Endothelial cell of umbilical vein (primary cell): ENCODE data around the gene GAL3ST3. TPM values are rescaled to one million over a fixed set of nuclear protein-coding genes. Genes with fewer than 3 reads are reported as not detected.

ENCODE experiments used
- BruUV-seq: library from RNA; stranded (reverse); fragments of 400-500 nt; replicated peaks from 2 replicates; lab custom pipeline; 2021; lab: Mats Ljungman, UMichigan
- CTCF ChIA-PET: fragments of 300-600, 350-600 bp; sonication (Branson Sonifier 250); formaldehyde crosslinking; loops from one replicate; lab custom pipeline; 2021; ENCODE audit warnings: antibody characterized with exemption, inconsistent platforms; lab: Charles Lee
- POLR2A ChIA-PET: fragments of 300-600, 350-600 bp; sonication (Branson Sonifier 250); formaldehyde crosslinking; loops from one replicate; lab custom pipeline; 2021; ENCODE audit warnings: antibody characterized with exemption, inconsistent platforms; lab: Charles Lee
- DNase-seq: peaks from one replicate; pipeline ENCODE4 v3.0.0-alpha.2; 2011; ENCODE audit warnings: low read depth, low spot score
- FAIRE-seq: peaks from 2 replicates; lab custom pipeline; 2011; peaks lifted over from hg19 to GRCh38; lab: Jason Lieb, UNC
- H2AFZ ChIP-seq: 2 replicates; pipeline ENCODE4 v1.6.0; 2012; ENCODE audit warnings: low read depth, low read length, control low read depth, inconsistent platforms
- H3K27ac ChIP-seq: 2 replicates; pipeline ENCODE4 v1.5.1; 2011; ENCODE audit warnings: low read depth, mild to moderate bottlenecking, control low read depth, low read length, moderate library complexity; ENCODE audit not compliant: insufficient read depth
- H3K27me3 ChIP-seq, 2 experiments: 2 replicates each; pipeline versions ENCODE4 v1.6.0 to v1.6.1; 2011; ENCODE audit warnings: low read length in 2 of 2, mixed read lengths in 1 of 2; ENCODE audit not compliant: control insufficient read depth in 2 of 2, insufficient read depth in 2 of 2
- H3K36me3 ChIP-seq, 2 experiments: 2 replicates in 1 of 2; 3 replicates in 1 of 2; pipeline ENCODE4 v1.5.1; 2011; ENCODE audit warnings: low read length in 2 of 2, mild to moderate bottlenecking in 1 of 2, moderate library complexity in 1 of 2; ENCODE audit not compliant: control insufficient read depth in 2 of 2, insufficient read depth in 2 of 2; ENCODE audit errors: extremely low read depth in 1 of 2
- H3K4me1 ChIP-seq: 3 replicates; pipeline ENCODE4 v1.5.1; 2011; ENCODE audit warnings: mild to moderate bottlenecking, low read length; ENCODE audit not compliant: control insufficient read depth, insufficient read depth; ENCODE audit errors: extremely low read depth
- H3K4me2 ChIP-seq: 2 replicates; pipeline ENCODE4 v1.6.1; 2011; ENCODE audit warnings: low read length, control low read depth, mixed read lengths; ENCODE audit not compliant: insufficient read depth
- H3K4me3 ChIP-seq, 3 experiments: fragments of 200-600 bp in 1 of 3; sonication (generic), shearing (Covaris generic) in 1 of 3; replicated peaks in 1 of 3; 2 replicates each; pipeline ENCODE4 v1.5.1; 2011 to 2016; ENCODE audit warnings: control low read depth in 3 of 3, low read length in 3 of 3, mild to moderate bottlenecking in 2 of 3, inconsistent platforms in 1 of 3, low read depth in 1 of 3, moderate library complexity in 1 of 3; ENCODE audit not compliant: insufficient read depth in 1 of 3
- H3K79me2 ChIP-seq: 2 replicates; pipeline ENCODE4 v1.6.0; 2012; ENCODE audit warnings: low read length, inconsistent platforms; ENCODE audit not compliant: control insufficient read depth, insufficient read depth
- H3K9ac ChIP-seq: replicated peaks from 2 replicates; pipeline ENCODE3; 2011; ENCODE audit warnings: low read length, control low read depth; ENCODE audit not compliant: insufficient read depth; ENCODE audit errors: extremely low read depth
- H3K9me1 ChIP-seq: replicated peaks from 3 replicates; pipeline ENCODE4 v1.6.0; 2011; ENCODE audit warnings: mild to moderate bottlenecking, low read length; ENCODE audit not compliant: control insufficient read depth, insufficient read depth; ENCODE audit errors: extremely low read depth
- H3K9me3 ChIP-seq: replicated peaks from 2 replicates; pipeline ENCODE4 v1.5.1; 2012; ENCODE audit warnings: low read length, inconsistent platforms; ENCODE audit not compliant: control insufficient read depth, insufficient read depth
- H4K20me1 ChIP-seq: replicated peaks from 2 replicates; pipeline ENCODE3; 2011; ENCODE audit warnings: mild to moderate bottlenecking, low read length; ENCODE audit not compliant: control insufficient read depth, insufficient read depth; ENCODE audit errors: extremely low read depth
- CTCF ChIP-seq, 2 donors: IDR thresholded peaks; 1 replicate in 1 of 2; 2 replicates in 1 of 2; pipeline ENCODE4 v1.5.1; 2011; ENCODE audit warnings: low read length in 2 of 2, mild to moderate bottlenecking in 2 of 2, moderate library complexity in 2 of 2, control low read depth in 1 of 2, inconsistent platforms in 1 of 2, low read depth in 1 of 2; ENCODE audit not compliant: insufficient read depth in 1 of 2; ENCODE audit errors: extremely low read depth in 1 of 2
- EZH2 ChIP-seq: IDR thresholded peaks from 2 replicates; pipeline ENCODE4 v1.6.1; 2012; ENCODE audit warnings: borderline replicate concordance, low read depth, mild to moderate bottlenecking, moderate library complexity, low read length, inconsistent platforms; ENCODE audit not compliant: severe bottlenecking
- FOS ChIP-seq: IDR thresholded peaks from 2 replicates; pipeline ENCODE4 v1.6.1; 2011; ENCODE audit warnings: mild to moderate bottlenecking, low read length, moderate library complexity, borderline replicate concordance; ENCODE audit not compliant: insufficient read depth
- GATA2 ChIP-seq: IDR thresholded peaks from 2 replicates; pipeline ENCODE4 v1.7.0; 2011; ENCODE audit warnings: low read depth, mild to moderate bottlenecking, moderate library complexity, mixed read lengths, low read length; ENCODE audit not compliant: insufficient read length, insufficient read depth
- JUN ChIP-seq: IDR thresholded peaks from 2 replicates; pipeline ENCODE4 v1.6.1; 2011; ENCODE audit warnings: borderline replicate concordance, low read depth; ENCODE audit not compliant: insufficient read length, insufficient read depth
- MAX ChIP-seq: IDR thresholded peaks from 2 replicates; pipeline ENCODE4 v1.6.1; 2011; ENCODE audit not compliant: insufficient read depth, insufficient read length
- MYC ChIP-seq: IDR thresholded peaks from one replicate; pipeline ENCODE4 v1.6.1; 2011; ENCODE audit warnings: mild to moderate bottlenecking, low read depth, low read length
- POLR2A ChIP-seq: IDR thresholded peaks from 2 replicates; pipeline ENCODE4 v1.6.1; 2012; ENCODE audit warnings: low read depth, mild to moderate bottlenecking, control low read depth, low read length
- POLR2AphosphoS5 ChIP-seq: IDR thresholded peaks from 2 replicates; pipeline ENCODE4 v1.6.1; 2012; ENCODE audit warnings: low read depth, mild to moderate bottlenecking, control low read depth, low read length, moderate library complexity; ENCODE audit not compliant: insufficient read depth
- dilution Hi-C: fragments of 300-500 bp; cut with MboI; formaldehyde crosslinking; loops from one replicate; pipeline ENCODE4 v1.15.0; 2019; ENCODE audit warnings: low sequenced_read_pairs; ENCODE audit not compliant: extremely low pct_ligation_motif_present
- intact Hi-C: fragments of 100-400 bp; cut with micrococcal nuclease; formaldehyde crosslinking; loops from one replicate; pipeline ENCODE4 v1.10.0; 2022
- polyA plus RNA-seq, 4 experiments: library from polyadenylated mRNA; depleted of rRNA in 3 of 4; stranded (reverse) in 3 of 4; unstranded in 1 of 4; fragments of >200 nt; gene quantifications; 2 replicates each; pipeline versions ENCODE4 v1.2.1 to v1.2.3, GENCODE V29; 2011 to 2012; ENCODE audit warnings: missing spikeins in 1 of 4
- total RNA-seq: library from RNA; stranded (reverse); gene quantifications from 2 replicates; pipeline ENCODE4 v1.2.3, GENCODE V29; 2021

The GAL3ST3 gene
- total and polyA plus RNA-seq, 2 donors (not counting 3 experiments of a cell fraction or from before 2014, with no cell fraction given), result 0.15 TPM; not detected in 1

GRCh38 chr11:66015454-66015881, 33.5 kb downstream of the GAL3ST3 start:
- intact Hi-C loops, result no loop called here
- peaks cover 2% of the 10 kb centered on the region in 2 experiments for H3K27me3 ChIP-seq
- H3K4me1 ChIP-seq, result peaks cover 25% of the 10 kb centered on the region
- peak overlapping the region; percentile 84 for H3K27ac ChIP-seq
- no peaks in the 10 kb centered on the region for H4K20me1 ChIP-seq
- dilution Hi-C loops, result no loop called here
- H3K36me3 ChIP-seq, result no peaks in the 10 kb centered on the region
- ChIA-PET POLR2A (no interaction called here), CTCF (interaction anchor here (0.6 to 1.8 kb wide), 5 partner anchors 11 to 127 kb away, joined by 4 to 5 read pairs (median 5); partner anchors contain the start of gene FIBP)
- no peak overlapping the region for H3K4me3 ChIP-seq
- H2AFZ ChIP-seq, result peak overlapping the region; percentile 43
- FAIRE-seq (peak; percentile 97), DNase-seq (peak; percentile 70)
- no peaks in the 10 kb centered on the region for H3K79me2 ChIP-seq
- H3K9me1 ChIP-seq, result no peaks in the 10 kb centered on the region
- BruUV-seq, result no TSS peak
- TF ChIP-seq MYC (peak; percentile 88), POLR2A (peak; percentile 73), GATA2 (peak; percentile 40), MAX (peak; percentile 50), POLR2AphosphoS5 (peak; percentile 95), CTCF (IDR thresholded peaks at IDR 0.05; ENCODE audit: extremely low read depth in 1 of 2, insufficient read depth in 1 of 2, low read depth in 1 of 2, low read length in 2 of 2) (no peak), JUN (peak; percentile 59), EZH2 (no peak), FOS (peak; percentile 58)
- H3K4me2 ChIP-seq, result peak overlapping the region; percentile 19
- H3K9me3 ChIP-seq, result no peaks in the 10 kb centered on the region
- H3K9ac ChIP-seq, result peak overlapping the region; percentile 48
